SJSA1 (cell line): ENCODE results near the gene TTC19. TPM values are rescaled to one million over a fixed set of nuclear protein-coding genes. Genes with fewer than 3 reads are reported as not detected.

Experiments
- DNase-seq, 2 experiments: peaks; one replicate each; pipeline ENCODE4 v3.0.0-alpha.2; 2015 to 2020; ENCODE audit warnings: low spot score in 2 of 2, low read depth in 1 of 2
- H3K27ac ChIP-seq: fragments of 250-450 bp; sonication (Bioruptor Pico); 2 replicates; pipeline ENCODE4 v1.5.1; 2020; ENCODE audit warnings: mild to moderate bottlenecking, moderate library complexity
- H3K27me3 ChIP-seq: fragments of 250-450 bp; sonication (Bioruptor Pico); replicated peaks from 2 replicates; pipeline ENCODE4 v1.5.1; 2020; ENCODE audit warnings: mild to moderate bottlenecking, moderate library complexity
- H3K36me3 ChIP-seq: fragments of 250-450 bp; sonication (Bioruptor Pico); 2 replicates; pipeline ENCODE4 v1.5.1; 2020; ENCODE audit warnings: mild to moderate bottlenecking
- H3K4me1 ChIP-seq: fragments of 250-450 bp; sonication (Bioruptor Pico); replicated peaks from 2 replicates; pipeline ENCODE4 v1.6.1; 2021; ENCODE audit warnings: mild to moderate bottlenecking
- H3K4me3 ChIP-seq: fragments of 250-450 bp; sonication (Bioruptor Pico); 2 replicates; pipeline ENCODE4 v1.5.1; 2020; ENCODE audit warnings: mild to moderate bottlenecking
- H3K9me3 ChIP-seq: fragments of 250-450 bp; sonication (Bioruptor Pico); replicated peaks from 2 replicates; pipeline ENCODE4 v1.5.1; 2020; ENCODE audit warnings: mild to moderate bottlenecking
- total RNA-seq: library from RNA; depleted of rRNA; stranded (reverse); fragments of >200 nt; shearing (Covaris generic); gene quantifications from 2 replicates; pipeline ENCODE4 v1.2.3, GENCODE V29; 2014

The TTC19 gene
- total RNA-seq, 1 experiment from 2014 or later: 28.9 TPM

DNA sequence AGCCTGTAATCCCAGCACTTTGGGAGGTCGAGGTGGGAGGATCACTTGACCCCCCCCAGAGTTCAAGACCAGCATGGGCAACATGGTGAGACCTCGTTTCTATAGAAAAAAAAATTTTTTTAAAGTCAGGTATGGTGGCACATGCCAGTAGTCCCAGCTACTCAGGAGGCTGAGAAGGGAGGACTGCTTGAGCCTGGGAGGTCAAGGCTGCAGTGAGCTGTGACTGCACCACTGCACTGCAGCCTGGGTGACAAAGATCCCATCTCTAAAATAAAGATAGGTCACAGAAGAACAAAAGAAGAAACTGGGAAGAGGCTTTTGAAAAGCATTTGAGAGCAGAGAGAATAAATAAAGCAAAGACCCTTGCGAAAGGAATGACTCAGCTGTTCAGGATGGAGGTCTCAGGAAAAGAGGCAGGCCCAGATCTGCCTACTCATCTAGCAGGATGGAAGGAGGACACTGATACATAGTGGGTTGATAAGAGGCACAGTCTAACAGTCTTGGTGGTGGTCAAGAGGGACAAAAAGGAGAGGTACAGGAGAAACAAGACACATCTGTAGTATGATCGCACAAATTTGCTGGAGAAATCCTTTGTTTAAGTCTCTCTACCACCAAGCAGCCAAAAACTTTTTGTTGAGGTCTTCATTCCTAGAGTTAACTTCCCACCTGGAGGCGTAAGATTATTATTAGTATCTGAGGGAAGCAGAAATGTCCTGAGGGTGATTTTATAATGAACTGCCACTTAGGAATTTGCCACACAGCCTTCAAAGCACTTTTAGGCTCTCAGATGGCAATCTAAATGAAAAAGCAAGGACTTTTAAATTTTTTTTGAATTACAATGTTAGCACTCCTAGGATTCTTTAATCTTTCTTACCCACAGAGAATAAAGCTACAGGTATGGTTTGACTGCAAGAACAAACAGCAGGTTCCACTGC, 17.7 kb upstream of the TTC19 start:
- no peak for DNase-seq

DNA sequence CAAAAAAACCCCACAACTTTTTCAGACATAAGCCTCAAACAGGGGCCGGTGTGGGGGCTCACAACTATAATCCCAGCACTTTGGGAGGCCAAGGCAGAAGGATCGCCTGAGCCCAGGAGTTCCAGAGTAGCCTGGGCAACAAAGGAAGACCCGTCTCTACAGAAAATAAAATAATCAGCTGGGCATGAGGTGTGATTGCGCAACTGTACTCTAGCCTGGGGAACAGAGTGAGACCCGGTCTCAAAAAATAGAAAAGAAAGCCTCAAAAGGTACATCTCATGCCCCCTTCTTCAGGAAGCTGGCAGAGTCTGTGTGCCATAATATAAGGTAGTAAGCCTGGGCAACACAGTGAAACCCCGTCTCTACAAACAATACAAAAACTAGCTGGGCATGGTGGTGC, 3.3 kb upstream of the TTC19 start:
- DNase-seq: no peak
- Histone ChIP-seq H3K4me1 (peaks cover 15% of the 10 kb centered on the region), H3K4me3 (no peak overlapping the region), H3K36me3 (peaks cover 12% of the 10 kb centered on the region), H3K27ac (no peak overlapping the region), H3K9me3 (no peaks in the 10 kb centered on the region), H3K27me3 (no peaks in the 10 kb centered on the region)

More for the DNA sequence above, 17.7 kb upstream of the TTC19 start:
- peaks cover 14% of the 10 kb centered on the region for H3K4me1 ChIP-seq
- H3K27ac ChIP-seq: peak overlapping the region; percentile 48
- H3K9me3 ChIP-seq: no peaks in the 10 kb centered on the region
- H3K27me3 ChIP-seq: no peaks in the 10 kb centered on the region
- no peak overlapping the region for H3K4me3 ChIP-seq
- peaks cover 63% of the 10 kb centered on the region for H3K36me3 ChIP-seq

DNA sequence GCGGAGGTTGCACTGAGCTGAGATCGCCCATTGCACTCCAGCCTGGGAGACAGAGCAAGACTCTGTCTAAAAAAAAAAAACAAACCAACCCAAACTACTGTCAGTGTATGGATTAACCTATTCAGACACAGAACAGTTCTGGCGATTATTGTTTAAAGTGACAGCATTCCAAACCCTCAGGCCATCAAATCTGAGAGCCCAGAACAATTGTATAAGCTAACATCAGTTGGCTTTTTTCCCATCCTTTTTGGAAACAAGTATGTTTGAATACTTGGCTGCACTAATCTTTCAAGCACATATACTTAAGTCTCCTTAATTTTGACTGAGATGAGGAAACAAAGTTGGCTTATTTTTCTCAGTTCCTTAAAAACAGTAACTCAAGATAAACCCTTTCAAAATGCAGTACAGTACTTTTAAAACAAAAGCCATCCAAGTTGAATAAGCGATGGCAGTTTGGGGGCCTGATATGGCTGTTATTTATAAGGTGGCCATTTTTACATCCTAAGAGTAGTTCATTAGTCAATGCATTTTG, 1.5 kb upstream of the TTC19 start:
- no peaks in the 10 kb centered on the region for H3K27me3 ChIP-seq
- H3K27ac ChIP-seq: no peak overlapping the region
- no peak for DNase-seq
- peaks cover 21% of the 10 kb centered on the region for H3K4me1 ChIP-seq
- H3K9me3 ChIP-seq: no peaks in the 10 kb centered on the region; the same call in 1 of the 2 replicates
- peaks cover 27% of the 10 kb centered on the region for H3K36me3 ChIP-seq
- no peak overlapping the region for H3K4me3 ChIP-seq

DNA sequence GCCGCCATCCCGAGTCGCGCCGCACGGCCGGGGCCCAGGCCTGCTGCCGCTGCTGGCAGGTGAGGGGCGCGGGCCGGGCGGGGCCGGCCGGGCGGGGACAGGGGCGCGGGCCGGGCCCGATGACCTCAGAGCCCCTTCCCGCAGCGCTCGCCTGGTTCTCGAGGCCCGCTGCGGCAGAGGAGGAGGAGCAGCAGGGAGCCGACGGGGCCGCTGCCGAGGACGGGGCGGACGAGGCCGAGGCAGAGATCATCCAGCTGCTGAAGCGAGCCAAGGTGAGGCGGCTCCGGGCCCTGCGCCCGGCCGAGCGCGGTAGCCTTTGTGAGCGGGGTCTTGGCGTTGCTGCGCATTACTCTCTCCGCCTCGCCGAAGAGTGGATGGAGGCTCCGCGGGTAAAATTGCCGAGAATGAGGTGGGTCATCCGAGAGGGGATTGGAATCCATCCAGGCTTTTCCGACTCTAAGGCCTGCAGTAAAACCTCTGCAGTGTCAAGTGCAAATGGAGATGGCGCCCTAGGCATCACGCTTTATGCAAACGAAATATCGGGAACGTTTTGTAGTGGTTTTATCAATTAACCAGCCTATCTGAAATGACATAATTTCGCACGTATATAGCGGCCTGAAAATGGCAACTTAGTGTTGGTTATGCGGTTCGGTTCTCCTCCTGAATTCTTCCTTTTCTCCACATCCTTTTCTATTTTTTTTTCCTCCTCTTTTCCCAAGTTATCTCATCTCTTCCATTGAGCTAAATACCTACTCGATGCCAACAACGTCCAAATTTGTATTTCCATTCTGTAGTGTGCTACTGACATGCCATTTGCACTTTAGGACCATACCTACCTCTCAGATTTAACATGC, 577 bp downstream of the TTC19 start:
- Histone ChIP-seq H3K36me3 (peaks cover 46% of the 10 kb centered on the region), H3K27ac (peak overlapping the region; percentile 75; the same call in 1 of the 2 replicates), H3K27me3 (no peaks in the 10 kb centered on the region), H3K4me3 (peak overlapping the region; percentile 65), H3K9me3 (no peaks in the 10 kb centered on the region; the same call in 1 of the 2 replicates), H3K4me1 (peaks cover 21% of the 10 kb centered on the region)
- peak in 1 of 2 experiments; percentile 36 for DNase-seq

DNA sequence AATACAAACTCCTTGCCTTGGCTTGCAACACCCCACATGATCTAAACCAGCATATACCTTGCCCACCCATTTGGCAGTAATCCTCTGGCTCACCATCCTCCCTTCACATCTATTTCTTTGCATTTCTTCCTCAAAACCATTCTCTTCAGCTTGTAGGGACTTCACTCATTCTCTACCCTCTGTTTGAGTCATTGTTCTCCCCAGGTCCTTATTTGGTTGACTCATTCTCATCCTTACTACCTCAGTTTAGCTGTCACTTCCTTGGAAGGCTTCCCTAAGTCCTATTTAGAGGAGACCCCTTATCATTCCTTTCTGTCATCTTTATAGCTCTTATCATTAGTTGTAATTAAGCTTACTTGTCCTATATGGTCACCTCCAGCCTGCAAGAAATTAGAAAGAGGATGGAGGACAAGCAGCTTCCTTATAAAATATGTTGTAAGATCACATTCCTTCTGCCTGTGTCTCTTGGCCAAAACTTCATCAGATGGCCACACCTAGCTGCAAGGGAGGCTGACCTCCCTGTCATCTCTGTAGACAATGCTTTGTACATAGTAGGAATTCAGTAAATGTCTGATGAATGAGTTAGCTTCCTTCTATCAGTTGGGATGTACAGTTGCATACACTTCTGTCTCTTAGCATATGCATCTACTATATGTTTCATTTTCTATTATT, 1.7 kb downstream of the TTC19 start:
- no peak overlapping the region for H3K4me3 ChIP-seq
- H3K9me3 ChIP-seq: no peaks in the 10 kb centered on the region; the same call in 1 of the 2 replicates
- H3K27me3 ChIP-seq: no peaks in the 10 kb centered on the region
- peaks cover 21% of the 10 kb centered on the region for H3K4me1 ChIP-seq
- no peak overlapping the region for H3K27ac ChIP-seq
- H3K36me3 ChIP-seq: peaks cover 55% of the 10 kb centered on the region
- DNase-seq: no peak

DNA sequence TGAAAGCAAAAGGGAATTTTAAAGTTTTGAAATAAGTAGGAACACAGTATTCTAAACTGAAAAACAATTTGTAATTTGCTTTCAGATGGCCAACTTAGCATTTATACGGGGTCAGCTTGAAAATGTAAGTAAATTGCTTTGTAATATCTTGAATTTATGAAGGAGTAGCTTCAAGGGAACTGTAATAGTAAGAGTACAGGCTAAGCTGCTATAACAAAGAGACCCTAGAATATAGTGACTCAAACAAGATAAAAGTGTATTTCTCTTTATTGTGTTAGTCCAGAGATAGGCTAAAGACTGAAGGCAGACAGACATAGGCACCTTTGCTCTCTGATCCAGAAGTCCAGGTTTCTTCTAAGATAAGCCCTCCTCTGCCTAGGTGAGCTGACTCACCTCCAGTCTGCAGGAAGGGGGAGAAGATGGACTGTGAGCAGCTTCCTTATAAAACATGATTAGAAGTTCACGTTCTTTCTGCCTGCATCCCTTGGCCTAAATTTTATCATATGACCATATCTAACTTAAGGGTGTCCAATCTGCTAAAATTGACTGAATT, 3.2 kb downstream of the TTC19 start:
- Histone ChIP-seq H3K27me3 (no peaks in the 10 kb centered on the region), H3K4me1 (peaks cover 21% of the 10 kb centered on the region), H3K27ac (no peak overlapping the region), H3K36me3 (peaks cover 69% of the 10 kb centered on the region), H3K9me3 (no peaks in the 10 kb centered on the region; the same call in 1 of the 2 replicates), H3K4me3 (no peak overlapping the region)
- DNase-seq: no peak

DNA sequence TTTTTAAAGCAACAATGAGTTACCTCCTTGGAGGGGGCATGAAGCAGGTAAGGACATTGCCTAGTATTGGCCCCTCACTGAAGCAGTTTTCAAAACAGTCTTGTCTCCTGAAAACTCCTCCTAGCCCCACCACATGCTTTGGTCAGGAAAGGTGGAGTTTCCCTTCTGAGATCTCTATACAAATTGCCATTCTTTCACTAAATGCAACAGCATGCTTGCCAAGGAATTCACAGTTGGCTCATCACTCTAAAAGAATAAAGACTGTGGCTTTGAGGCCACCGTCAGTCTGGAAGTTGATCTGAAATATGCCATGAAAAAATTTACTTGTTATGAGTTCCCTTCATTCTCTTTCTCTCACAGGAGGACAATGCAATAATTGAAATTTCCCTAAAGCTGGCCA, 4.2 kb downstream of the TTC19 start:
- H3K4me3 ChIP-seq: no peak overlapping the region
- no peaks in the 10 kb centered on the region for H3K27me3 ChIP-seq
- no peak for DNase-seq
- H3K27ac ChIP-seq: no peak overlapping the region
- peaks cover 16% of the 10 kb centered on the region for H3K4me1 ChIP-seq
- H3K36me3 ChIP-seq: peaks cover 80% of the 10 kb centered on the region
- H3K9me3 ChIP-seq: no peaks in the 10 kb centered on the region; the same call in 1 of the 2 replicates

DNA sequence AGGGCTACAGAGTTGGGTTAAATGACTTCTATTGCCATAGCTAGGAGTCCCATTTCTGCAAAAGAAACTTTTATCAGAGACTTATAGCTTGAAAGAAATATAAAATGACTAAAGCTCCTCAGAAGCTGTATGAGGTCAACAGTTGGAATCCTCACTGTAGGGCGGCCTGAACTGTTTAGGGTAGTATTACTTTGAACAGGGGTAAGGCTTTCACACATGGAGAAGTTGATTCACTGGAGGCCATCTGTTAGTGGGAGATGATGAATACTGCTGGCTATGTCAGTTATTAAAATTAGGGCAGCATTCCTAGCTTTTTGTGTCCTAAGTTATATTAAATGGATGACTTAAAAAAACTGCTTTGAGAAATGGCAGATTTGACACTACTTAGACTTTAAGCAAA, 6.0 kb downstream of the TTC19 start:
- no peaks in the 10 kb centered on the region; the same call in 1 of the 2 replicates for H3K9me3 ChIP-seq
- H3K27ac ChIP-seq: no peak overlapping the region

DNA sequence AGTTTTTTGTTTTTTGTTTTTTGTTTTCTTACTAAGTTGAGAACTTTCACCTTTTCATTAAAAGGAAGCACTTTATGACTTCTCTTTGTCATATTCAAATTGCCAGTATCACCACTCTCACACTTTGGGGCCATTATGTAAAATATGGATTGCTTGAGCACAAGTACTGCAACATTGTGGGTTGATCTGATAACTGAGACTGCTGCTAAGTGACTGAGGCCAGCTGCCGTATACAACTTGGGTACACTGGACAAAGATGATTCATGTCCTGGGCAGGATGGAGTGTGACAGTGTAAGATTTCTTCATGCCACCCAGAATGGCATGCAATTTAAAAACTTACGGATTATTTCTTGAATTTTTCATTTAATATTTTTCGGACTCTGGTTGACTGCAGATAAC, 7.8 kb downstream of the TTC19 start:
- DNase-seq: no peak
- Histone ChIP-seq H3K27ac (no peak overlapping the region), H3K36me3 (peaks cover 85% of the 10 kb centered on the region), H3K4me1 (no peaks in the 10 kb centered on the region), H3K27me3 (no peaks in the 10 kb centered on the region), H3K4me3 (no peak overlapping the region), H3K9me3 (no peaks in the 10 kb centered on the region)

More for the DNA sequence above, 6.0 kb downstream of the TTC19 start:
- H3K4me1 ChIP-seq: peaks cover 13% of the 10 kb centered on the region
- DNase-seq: no peak
- no peaks in the 10 kb centered on the region for H3K27me3 ChIP-seq
- peaks cover 91% of the 10 kb centered on the region for H3K36me3 ChIP-seq
- no peak overlapping the region for H3K4me3 ChIP-seq

DNA sequence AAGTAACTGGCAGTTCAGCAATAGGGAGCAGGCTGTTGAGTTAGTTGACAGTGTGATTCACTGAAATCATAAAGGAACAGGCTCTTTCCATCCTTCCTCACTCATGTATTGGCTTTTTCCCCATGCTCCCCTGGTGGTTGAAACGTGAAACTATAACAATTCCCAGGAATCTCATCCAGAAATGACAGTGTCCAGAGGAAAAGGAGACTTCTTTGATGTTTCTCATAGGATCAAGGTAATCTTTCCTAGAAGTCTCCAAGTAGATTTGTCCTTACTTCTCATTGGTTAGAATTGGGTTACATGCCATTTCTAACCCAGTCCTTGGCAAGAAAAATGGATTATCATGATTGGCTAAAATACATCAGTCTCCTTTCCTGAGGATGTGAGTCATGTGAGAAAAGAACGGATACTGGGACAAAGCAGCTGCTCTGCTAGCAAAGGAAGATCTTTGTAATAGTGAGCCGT, 14.4 kb downstream of the TTC19 start:
- Histone ChIP-seq H3K4me1 (peaks cover 8% of the 10 kb centered on the region; the same call in 1 of the 2 replicates), H3K36me3 (peaks cover 66% of the 10 kb centered on the region), H3K27ac (no peak overlapping the region), H3K4me3 (no peak overlapping the region), H3K9me3 (no peaks in the 10 kb centered on the region), H3K27me3 (no peaks in the 10 kb centered on the region)
- peak in 1 of 2 experiments; percentile 63 for DNase-seq

DNA sequence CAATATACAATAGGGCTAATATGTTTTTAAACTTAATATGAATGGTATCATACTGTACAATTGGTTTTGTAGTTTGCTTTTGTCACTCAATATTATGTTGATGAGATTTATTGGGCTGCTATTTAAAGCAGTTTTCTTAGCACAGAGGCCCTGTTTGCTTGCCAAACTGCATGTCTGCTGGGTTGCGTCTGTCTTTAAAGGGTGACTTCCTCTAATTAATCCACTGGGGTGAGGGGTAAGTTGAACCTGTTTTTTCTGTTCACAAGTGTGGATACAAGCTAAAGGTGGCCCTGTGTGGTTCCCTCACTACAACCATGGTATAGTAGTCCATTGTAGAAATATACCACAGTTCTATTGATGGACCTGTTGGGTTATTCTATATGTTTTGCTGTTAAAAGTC, 19.7 kb downstream of the TTC19 start:
- Histone ChIP-seq H3K27ac (no peak overlapping the region), H3K27me3 (no peaks in the 10 kb centered on the region), H3K36me3 (peaks cover 78% of the 10 kb centered on the region), H3K9me3 (no peaks in the 10 kb centered on the region), H3K4me1 (peaks cover 3% of the 10 kb centered on the region; the same call in 1 of the 2 replicates), H3K4me3 (no peak overlapping the region)
- no peak for DNase-seq

DNA sequence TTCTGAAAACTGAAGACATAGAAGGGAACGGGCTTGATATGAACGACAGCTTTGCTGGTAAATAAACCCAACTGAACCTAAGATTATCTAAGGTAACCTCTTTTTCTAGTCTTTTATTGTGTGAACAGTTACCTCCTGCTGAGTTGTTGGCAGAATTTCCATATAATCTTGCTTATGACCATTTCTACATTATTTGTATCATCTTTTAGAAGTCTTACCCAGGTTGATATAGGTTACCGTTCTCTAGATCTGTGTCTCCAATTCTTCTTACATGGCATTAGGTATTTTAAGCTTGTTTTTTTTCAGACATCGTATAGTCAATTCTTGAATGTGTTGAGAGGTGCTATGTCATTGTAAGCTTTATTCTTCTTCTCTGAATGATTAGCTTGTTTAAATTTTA, 24.3 kb downstream of the TTC19 start:
- peaks cover 87% of the 10 kb centered on the region for H3K36me3 ChIP-seq
- no peak overlapping the region for H3K4me3 ChIP-seq
- peaks cover 15% of the 10 kb centered on the region for H3K4me1 ChIP-seq
- DNase-seq: no peak
- no peaks in the 10 kb centered on the region for H3K9me3 ChIP-seq
- no peak overlapping the region for H3K27ac ChIP-seq
- no peaks in the 10 kb centered on the region for H3K27me3 ChIP-seq

DNA sequence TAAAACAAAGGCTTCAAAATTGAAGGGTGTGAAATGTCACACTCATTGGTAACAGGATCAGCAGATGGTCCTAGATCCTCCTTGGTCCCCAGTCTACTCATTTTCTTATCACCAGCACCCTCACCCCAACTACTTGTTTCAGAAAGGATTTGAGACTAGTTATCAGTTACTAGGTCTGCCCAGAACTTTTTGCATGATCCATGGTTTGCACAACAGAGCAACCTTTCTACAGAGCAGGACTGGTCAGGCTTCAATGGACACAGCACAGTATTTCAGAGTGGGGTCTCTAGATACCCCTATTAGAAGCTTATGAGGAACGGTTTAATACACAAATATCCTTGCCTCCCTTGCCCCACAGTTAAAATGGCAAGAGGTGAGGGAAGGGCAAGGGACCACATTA, 25.6 kb downstream of the TTC19 start:
- peaks cover 88% of the 10 kb centered on the region for H3K36me3 ChIP-seq
- DNase-seq: no peak
- no peak overlapping the region for H3K4me3 ChIP-seq
- H3K4me1 ChIP-seq: peaks cover 22% of the 10 kb centered on the region
- no peaks in the 10 kb centered on the region for H3K9me3 ChIP-seq
- no peaks in the 10 kb centered on the region for H3K27me3 ChIP-seq
- H3K27ac ChIP-seq: no peak overlapping the region
